K562 (cell line): Measurements from ENCODE around the gene FGFBP2. TPM values are rescaled to one million over a fixed set of nuclear protein-coding genes. Genes with fewer than 3 reads are reported as not detected.
A peak's percentile ranks its signal among the peaks of the same experiment; 100 is the strongest.

Source experiments
- ETV6 ChIP-seq, 3 experiments: fragments of 150-350 bp in 1 of 3; sonication (generic) in 1 of 3; formaldehyde crosslinking in 1 of 3; IDR thresholded peaks; 2 replicates each; pipeline versions ENCODE4 v1.6.1 to v1.8.0; 2014 to 2022; ENCODE audit warnings: borderline replicate concordance in 2 of 3, low read depth in 2 of 3, antibody characterized with exemption in 1 of 3, low read length in 1 of 3, mild to moderate bottlenecking in 1 of 3, missing genetic modification reagents in 1 of 3
- MEIS2 ChIP-seq: fragments of 450-650 bp; IDR thresholded peaks from 2 replicates; pipeline ENCODE4 v1.6.1; 2014; ENCODE audit warnings: mild to moderate bottlenecking; ENCODE audit not compliant: partially characterized antibody
- RAD21 ChIP-seq, 2 experiments: fragments of 250-450 bp in 1 of 2; fragments of 450-650 bp in 1 of 2; sonication (Bioruptor Pico) in 1 of 2; formaldehyde crosslinking in 1 of 2; IDR thresholded peaks in 1 of 2; conservative IDR thresholded peaks in 1 of 2; 2 replicates each; pipeline versions ENCODE4 v1.4.0 to v1.8.0; 2020 to 2022; ENCODE audit warnings: mild to moderate bottlenecking in 2 of 2, moderate library complexity in 1 of 2
- SMC3 ChIP-seq: conservative IDR thresholded peaks from 2 replicates; pipeline ENCODE4 v1.6.1; 2011; ENCODE audit warnings: low read depth, low read length, improper control_type of control experiment; ENCODE audit not compliant: insufficient read depth
- TARDBP ChIP-seq: fragments of 450-650 bp; IDR thresholded peaks from 2 replicates; pipeline ENCODE4 v1.6.1; 2016
- polyA plus RNA-seq, 8 experiments: library from polyadenylated mRNA; depleted of rRNA in 4 of 8; stranded (reverse) in 5 of 8; unstranded in 3 of 8; fragments of >200 nt; fragmentation: Nextera tagmentation in 2 of 8; fragmentation: Illumina TruSeq in 1 of 8; extraction: Ambion mirVana in 2 of 8; extraction: Trizol in 1 of 8; gene quantifications; 2 replicates each; pipeline versions ENCODE4 v1.2.1 to v1.2.3, GENCODE V29; 2011 to 2014; ENCODE audit warnings: inconsistent platforms in 1 of 8, missing spikeins in 1 of 8
- total RNA-seq, 7 experiments: library from RNA; depleted of rRNA in 6 of 7; stranded (reverse); fragments of >200 nt in 6 of 7; fragmentation: Illumina TruSeq in 2 of 7; extraction: Trizol in 2 of 7; gene quantifications; 2 replicates each; pipeline versions ENCODE4 v1.2.1 to v1.2.3, GENCODE V29; 2011 to 2021; ENCODE audit warnings: low replicate concordance in 1 of 7
- TF ChIP-seq, protein P1 (sequence below): fragments of 250-450 bp; sonication (Bioruptor Pico); IDR thresholded peaks from 2 replicates; pipeline ENCODE4 v1.4.0; 2020; ENCODE audit warnings: mild to moderate bottlenecking, moderate library complexity
- TF ChIP-seq, protein P2 (sequence below), 3 experiments: IDR thresholded peaks in 2 of 3; conservative IDR thresholded peaks in 1 of 3; 2 replicates each; pipeline ENCODE4 v1.5.1; 2011 to 2012; ENCODE audit warnings: low read length in 3 of 3, mild to moderate bottlenecking in 3 of 3, control low read depth in 2 of 3, improper control_type of control experiment in 1 of 3, inconsistent platforms in 1 of 3, low read depth in 1 of 3, mixed read lengths in 1 of 3, moderate library complexity in 1 of 3; ENCODE audit not compliant: insufficient read depth in 2 of 3
- TF ChIP-seq, protein P3 (sequence below): fragments of 250-450 bp; sonication (Bioruptor Pico); IDR thresholded peaks from 2 replicates; pipeline ENCODE4 v1.5.0; 2020; ENCODE audit warnings: mild to moderate bottlenecking, borderline replicate concordance
- TF ChIP-seq, protein P4 (sequence below): fragments of 450-650 bp; IDR thresholded peaks from 2 replicates; pipeline ENCODE4 v1.6.1; 2016

The FGFBP2 gene
- total and polyA plus RNA-seq, 9 of the 15 experiments (the other 6 are each of a cell fraction or from before 2014, with no cell fraction given): not detected

DNA sequence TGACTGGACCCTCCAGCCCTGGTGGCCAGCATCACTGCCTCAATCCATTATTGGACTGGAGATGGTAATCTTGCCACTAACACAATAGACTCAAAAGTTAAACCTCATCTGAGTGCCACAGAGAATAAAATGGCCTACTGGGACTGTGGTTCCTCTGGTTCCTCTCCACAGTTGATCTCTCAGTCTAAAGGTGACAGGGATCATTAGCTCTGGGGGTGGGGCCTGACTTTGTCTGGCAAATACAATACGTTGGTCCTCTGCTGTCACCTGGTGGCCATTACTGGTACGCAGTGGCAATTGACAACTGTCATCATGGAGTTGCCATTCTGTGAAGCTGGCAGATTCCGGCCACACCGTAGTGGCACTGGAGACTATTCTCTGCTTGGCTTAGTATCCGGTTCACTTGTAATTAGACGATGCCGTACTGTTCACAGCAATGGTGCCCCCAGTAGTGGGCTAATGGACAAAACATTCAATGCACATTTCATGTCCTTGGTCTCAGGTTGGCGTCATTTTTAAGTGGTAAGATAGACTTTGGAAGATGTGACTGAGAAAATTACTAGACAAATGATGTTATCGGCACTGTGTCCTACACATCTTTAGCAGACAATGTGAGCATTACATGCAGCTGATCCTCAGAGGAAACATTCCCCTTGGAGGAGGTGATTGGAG is 6.7 kb downstream of the FGFBP2 start (continued):
- TF ChIP-seq, protein P1, sequence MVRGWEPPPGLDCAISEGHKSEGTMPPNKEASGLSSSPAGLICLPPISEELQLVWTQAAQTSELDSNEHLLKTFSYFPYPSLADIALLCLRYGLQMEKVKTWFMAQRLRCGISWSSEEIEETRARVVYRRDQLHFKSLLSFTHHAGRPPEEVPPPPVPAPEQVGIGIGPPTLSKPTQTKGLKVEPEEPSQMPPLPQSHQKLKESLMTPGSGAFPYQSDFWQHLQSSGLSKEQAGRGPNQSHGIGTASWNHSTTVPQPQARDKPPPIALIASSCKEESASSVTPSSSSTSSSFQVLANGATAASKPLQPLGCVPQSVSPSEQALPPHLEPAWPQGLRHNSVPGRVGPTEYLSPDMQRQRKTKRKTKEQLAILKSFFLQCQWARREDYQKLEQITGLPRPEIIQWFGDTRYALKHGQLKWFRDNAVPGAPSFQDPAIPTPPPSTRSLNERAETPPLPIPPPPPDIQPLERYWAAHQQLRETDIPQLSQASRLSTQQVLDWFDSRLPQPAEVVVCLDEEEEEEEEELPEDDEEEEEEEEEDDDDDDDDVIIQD: no peak
- peak; percentile 77 to 84 for TF ChIP-seq RAD21 (CRISPR knock-in tag; conservative IDR thresholded peaks at IDR 0.05 in 1 of 2, IDR thresholded peaks at IDR 0.05 in 1 of 2)
- peak; percentile 94 for TF ChIP-seq SMC3
- TF ChIP-seq, protein P2, sequence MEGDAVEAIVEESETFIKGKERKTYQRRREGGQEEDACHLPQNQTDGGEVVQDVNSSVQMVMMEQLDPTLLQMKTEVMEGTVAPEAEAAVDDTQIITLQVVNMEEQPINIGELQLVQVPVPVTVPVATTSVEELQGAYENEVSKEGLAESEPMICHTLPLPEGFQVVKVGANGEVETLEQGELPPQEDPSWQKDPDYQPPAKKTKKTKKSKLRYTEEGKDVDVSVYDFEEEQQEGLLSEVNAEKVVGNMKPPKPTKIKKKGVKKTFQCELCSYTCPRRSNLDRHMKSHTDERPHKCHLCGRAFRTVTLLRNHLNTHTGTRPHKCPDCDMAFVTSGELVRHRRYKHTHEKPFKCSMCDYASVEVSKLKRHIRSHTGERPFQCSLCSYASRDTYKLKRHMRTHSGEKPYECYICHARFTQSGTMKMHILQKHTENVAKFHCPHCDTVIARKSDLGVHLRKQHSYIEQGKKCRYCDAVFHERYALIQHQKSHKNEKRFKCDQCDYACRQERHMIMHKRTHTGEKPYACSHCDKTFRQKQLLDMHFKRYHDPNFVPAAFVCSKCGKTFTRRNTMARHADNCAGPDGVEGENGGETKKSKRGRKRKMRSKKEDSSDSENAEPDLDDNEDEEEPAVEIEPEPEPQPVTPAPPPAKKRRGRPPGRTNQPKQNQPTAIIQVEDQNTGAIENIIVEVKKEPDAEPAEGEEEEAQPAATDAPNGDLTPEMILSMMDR (IDR thresholded peaks at IDR 0.05 in 2 of 3, conservative IDR thresholded peaks at IDR 0.05 in 1 of 3; ENCODE audit: insufficient read depth in 2 of 3, low read depth in 1 of 3, low read length in 3 of 3): peak; percentile 80 to 90 (median 87)
- no peak for TF ChIP-seq ETV6 (IDR thresholded peaks at IDR 0.05; ENCODE audit: borderline replicate concordance in 1 of 2, low read depth in 2 of 2, low read length in 1 of 2)
- TF ChIP-seq ETV6 (CRISPR knock-in tag; IDR thresholded peaks at IDR 0.05; ENCODE audit: borderline replicate concordance): no peak
- TF ChIP-seq TARDBP: no peak
- TF ChIP-seq, protein P3, sequence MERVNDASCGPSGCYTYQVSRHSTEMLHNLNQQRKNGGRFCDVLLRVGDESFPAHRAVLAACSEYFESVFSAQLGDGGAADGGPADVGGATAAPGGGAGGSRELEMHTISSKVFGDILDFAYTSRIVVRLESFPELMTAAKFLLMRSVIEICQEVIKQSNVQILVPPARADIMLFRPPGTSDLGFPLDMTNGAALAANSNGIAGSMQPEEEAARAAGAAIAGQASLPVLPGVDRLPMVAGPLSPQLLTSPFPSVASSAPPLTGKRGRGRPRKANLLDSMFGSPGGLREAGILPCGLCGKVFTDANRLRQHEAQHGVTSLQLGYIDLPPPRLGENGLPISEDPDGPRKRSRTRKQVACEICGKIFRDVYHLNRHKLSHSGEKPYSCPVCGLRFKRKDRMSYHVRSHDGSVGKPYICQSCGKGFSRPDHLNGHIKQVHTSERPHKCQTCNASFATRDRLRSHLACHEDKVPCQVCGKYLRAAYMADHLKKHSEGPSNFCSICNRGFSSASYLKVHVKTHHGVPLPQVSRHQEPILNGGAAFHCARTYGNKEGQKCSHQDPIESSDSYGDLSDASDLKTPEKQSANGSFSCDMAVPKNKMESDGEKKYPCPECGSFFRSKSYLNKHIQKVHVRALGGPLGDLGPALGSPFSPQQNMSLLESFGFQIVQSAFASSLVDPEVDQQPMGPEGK: no peak
- TF ChIP-seq, protein P4, sequence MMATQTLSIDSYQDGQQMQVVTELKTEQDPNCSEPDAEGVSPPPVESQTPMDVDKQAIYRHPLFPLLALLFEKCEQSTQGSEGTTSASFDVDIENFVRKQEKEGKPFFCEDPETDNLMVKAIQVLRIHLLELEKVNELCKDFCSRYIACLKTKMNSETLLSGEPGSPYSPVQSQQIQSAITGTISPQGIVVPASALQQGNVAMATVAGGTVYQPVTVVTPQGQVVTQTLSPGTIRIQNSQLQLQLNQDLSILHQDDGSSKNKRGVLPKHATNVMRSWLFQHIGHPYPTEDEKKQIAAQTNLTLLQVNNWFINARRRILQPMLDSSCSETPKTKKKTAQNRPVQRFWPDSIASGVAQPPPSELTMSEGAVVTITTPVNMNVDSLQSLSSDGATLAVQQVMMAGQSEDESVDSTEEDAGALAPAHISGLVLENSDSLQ: peak; percentile 65
- peak; percentile 54 for TF ChIP-seq MEIS2
